IMR-90 (cell line): ENCODE measurements around the gene TIMM29.

Source experiments
- CEBPB ChIP-seq: IDR thresholded peaks from 2 replicates; pipeline ENCODE4 v1.6.1; 2012; ENCODE audit warnings: low read depth, low read length, improper control_type of control experiment
- CTCF ChIP-seq: conservative IDR thresholded peaks from 2 replicates; pipeline ENCODE4 v1.5.1; 2012; ENCODE audit warnings: mild to moderate bottlenecking, low read depth, low read length, improper control_type of control experiment
- ELK1 ChIP-seq: fragments of 150-350 bp; IDR thresholded peaks from 2 replicates; pipeline ENCODE4 v1.6.1; 2016; ENCODE audit warnings: low read depth, mild to moderate bottlenecking, low read length, moderate library complexity, borderline replicate concordance
- RAD21 ChIP-seq: IDR thresholded peaks from 2 replicates; pipeline ENCODE4 v1.6.1; 2012; ENCODE audit warnings: low read length, improper control_type of control experiment
- USF2 ChIP-seq: fragments of 150-350 bp; IDR thresholded peaks from 2 replicates; pipeline ENCODE4 v1.6.1; 2017; ENCODE audit warnings: mild to moderate bottlenecking, antibody characterized with exemption, low read length, low read depth

GRCh38 chr19:10935371-10936059 is 6.9 kb downstream of the TIMM29 start:
- TF ChIP-seq CTCF, result no peak
- no peak for TF ChIP-seq RAD21
- no peak for TF ChIP-seq CEBPB
- no peak for TF ChIP-seq USF2
- TF ChIP-seq ELK1, result no peak
